Stromal cell of bone marrow (primary cell): Measurements from ENCODE around the gene NPEPL1.
"Not testable (repeated sequence)": the region's sequence is repeated elsewhere in the genome, so short reads cannot be mapped to it uniquely, and the experiment has no call there.

Experiments
- DNase-seq: peaks from one replicate; pipeline ENCODE4 v3.0.0-alpha.2; 2012; ENCODE audit warnings: low read depth

Gene NPEPL1

GRCh38 chr20:58713801-58714339 is 21.3 kb downstream of the NPEPL1 start:
- DNase-seq: no peak

GRCh38 chr20:58714340-58714922 is 21.8 kb downstream of the NPEPL1 start:
- DNase-seq: no peak

DNA sequence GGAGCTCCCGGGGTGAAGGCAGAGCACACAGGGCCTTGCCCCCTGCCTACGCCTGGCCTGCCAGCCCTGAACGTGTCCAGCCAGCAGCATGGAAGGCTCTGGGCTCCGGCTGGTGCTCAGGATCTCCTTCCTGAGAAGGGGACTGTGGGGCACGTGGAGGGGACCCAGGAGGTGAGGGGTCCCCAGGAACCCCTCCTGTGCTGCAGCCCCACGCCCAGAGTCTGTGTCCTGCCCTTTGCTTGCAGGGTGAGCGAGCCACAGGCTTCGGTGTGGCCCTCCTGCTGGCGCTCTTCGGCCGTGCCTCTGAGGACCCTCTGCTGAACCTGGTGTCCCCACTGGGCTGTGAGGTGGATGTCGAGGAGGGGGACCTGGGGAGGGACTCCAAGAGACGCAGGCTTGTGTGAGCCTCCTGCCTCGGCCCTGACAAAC is 22.3 kb downstream of the NPEPL1 start:
- DNase-seq: no peak

- no peak for DNase-seq
Observed at GRCh38 chr20:58715391-58715800, 22.8 kb downstream of the NPEPL1 start.

DNA sequence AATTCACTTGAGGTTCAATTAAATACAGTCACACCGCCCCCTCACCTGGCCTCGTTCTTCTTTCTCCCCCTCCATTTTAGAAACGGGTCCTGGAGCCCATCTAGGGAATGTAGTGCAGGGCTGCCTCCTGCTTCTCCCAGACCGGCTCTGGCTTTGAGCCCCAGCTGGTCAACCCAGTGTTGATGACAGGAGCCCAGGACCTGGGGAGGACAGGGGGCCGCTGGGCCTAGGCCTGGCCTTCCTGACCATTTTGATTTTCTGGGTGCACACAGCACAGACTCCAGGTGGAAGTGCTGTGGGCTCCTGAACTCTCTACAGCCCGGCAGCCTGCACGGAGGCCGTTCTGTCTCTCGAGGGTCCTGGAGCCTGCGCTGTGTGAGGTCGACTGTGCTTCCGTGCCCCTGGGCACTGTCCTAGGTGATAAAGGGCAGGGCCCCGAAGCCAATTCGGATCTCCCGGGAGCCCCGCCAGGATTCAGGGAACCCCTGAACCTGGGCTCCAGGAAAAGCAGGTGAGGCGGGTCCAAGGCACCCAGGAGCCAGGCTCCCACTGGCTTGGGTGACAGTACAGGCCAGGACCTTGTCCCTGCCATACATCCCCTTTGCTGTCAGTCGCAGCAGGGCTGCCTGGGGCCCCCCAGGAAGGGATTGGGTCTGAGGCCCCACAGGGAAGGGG is 23.3 kb downstream of the NPEPL1 start:
- DNase-seq: no peak

GRCh38 chr20:58716476-58717277 is 24.1 kb downstream of the NPEPL1 start:
- DNase-seq: no peak

GRCh38 chr20:58717278-58718091 is 24.9 kb downstream of the NPEPL1 start:
- DNase-seq: no peak

DNA sequence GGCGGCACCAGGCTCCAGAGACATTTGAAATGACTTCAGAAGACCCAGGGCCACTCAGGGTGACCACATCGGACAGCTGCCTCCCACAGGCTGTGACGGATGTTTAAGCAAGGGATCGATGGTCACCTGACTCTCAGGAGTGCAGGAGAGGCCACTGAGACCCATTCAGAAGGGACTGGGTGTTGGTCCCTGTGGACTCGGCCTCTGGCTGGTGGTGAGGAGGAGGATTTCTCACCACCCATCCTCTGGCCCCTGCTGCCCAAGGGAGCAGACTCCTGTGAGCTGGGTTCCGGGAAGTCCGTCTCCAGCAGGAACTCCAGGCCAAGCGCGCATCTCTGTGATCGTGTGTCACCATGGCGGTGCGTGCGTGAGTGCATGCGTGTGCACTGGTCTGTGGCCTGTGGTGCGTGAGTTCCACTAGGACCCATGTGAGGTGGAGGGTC is 25.5 kb downstream of the NPEPL1 start:
- no peak for DNase-seq

- no peak for DNase-seq
Observed at GRCh38 chr20:58718729-58719128, 26.1 kb downstream of the NPEPL1 start.

- no peak for DNase-seq
Observed at GRCh38 chr20:58719258-58719657, 26.7 kb downstream of the NPEPL1 start.

DNA sequence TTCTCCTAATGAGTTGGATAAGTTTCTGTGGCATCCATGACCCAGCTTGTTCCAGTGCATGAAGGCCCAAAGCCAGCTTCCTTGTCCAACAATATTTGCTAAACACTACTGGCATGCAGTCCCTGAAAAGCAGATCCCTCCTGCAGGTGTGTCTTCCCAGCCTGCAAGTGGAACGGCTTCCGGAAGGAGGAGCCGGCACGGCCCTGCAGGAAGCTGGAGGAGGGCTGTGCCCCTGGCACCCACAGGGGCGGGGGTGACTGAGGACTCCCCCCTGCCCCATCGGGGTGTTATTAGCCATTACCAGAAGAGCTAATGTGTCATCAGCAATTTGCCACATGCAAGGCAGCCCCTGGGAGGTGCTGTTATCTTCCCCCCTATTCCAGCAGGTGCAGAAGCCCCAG is 27.4 kb downstream of the NPEPL1 start:
- no peak for DNase-seq

GRCh38 chr20:58720890-58721289 is 28.3 kb downstream of the NPEPL1 start:
- DNase-seq: no peak

- DNase-seq: no peak
Observed at GRCh38 chr20:58721951-58722778, 29.6 kb downstream of the NPEPL1 start.

GRCh38 chr20:58722877-58723627 is 30.5 kb downstream of the NPEPL1 start:
- DNase-seq: no peak

GRCh38 chr20:58723628-58723984 is 31.0 kb downstream of the NPEPL1 start:
- no peak for DNase-seq

- not testable (repeated sequence) for DNase-seq
Observed at GRCh38 chr20:58726156-58726555, 33.6 kb downstream of the NPEPL1 start.

GRCh38 chr20:58731192-58731591 is 38.6 kb downstream of the NPEPL1 start:
- no peak for DNase-seq

GRCh38 chr20:58737198-58737597 is 44.6 kb downstream of the NPEPL1 start:
- DNase-seq: no peak

DNA sequence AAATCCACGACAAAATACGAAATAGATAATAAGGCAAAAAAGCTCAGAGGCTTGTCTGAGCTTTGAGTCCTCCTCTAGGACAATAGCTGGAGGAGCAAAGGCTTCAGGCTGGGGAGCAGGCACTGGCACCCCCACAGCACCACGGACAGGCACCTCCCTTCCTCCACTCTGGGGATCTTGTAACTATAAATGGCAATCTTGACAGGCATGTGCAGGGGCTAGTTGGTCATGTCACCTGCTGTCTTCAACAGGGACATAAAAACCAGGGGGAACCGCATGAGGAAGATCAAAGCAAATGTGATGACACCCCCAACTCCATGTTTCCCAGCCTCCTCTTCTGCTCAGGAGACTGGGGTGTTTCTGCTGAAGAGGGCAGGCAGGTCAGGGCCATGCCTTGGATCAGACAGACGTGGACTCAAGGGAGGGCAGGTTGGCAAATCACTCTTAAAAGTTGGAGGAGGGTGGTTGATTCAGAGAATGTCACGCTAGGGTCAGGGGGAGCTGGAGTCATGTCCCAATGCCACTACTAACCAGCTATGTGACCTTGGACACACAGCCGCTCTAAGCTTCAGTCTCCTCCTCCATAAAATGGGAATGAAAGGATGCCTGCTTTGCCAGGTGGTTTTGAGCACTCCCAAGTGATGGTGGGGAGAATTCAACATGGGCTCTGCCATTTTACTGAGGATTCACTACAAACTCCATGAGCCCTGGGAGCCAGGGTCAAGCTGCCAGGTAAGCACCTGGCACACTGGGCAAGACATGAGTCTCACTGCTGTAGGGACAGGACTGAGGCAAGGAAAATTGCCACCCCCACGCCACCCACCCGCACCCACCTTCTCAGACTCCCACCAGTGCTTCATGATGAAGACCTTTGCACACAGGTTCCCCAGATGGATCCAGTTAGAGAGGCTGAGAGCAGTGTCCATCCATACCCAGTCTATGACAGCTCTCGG is 48.0 kb downstream of the NPEPL1 start:
- no peak for DNase-seq
